A549 treated with ZK216348 at 1 μM for 4 hours (cell line): ENCODE data around the gene SPAST. TPM values are rescaled to one million over a fixed set of nuclear protein-coding genes. Genes with fewer than 3 reads are reported as not detected.

Experiments used
- total RNA-seq: library from RNA; stranded (reverse); fragments of 200-300 nt; extraction: Qiagen RNA extraction; gene quantifications from 5 replicates; pipeline ENCODE4 v1.2.3, GENCODE V29; 2022; ENCODE audit warnings: low read depth

Gene SPAST
- 12.4 to 16.0 TPM (median 15.6 TPM) in 5 replicates for total RNA-seq

GRCh38 chr2:32063310-32064020, at the start of gene SPAST:
SPAST (plus strand) TSS chr2:32063556; CDS start chr2:32063832, 276 bp downstream.

GRCh38 chr2:32039447-32040219, 23.7 kb upstream of the SPAST start, which contains the start of gene DPY30:
DPY30 (minus strand) TSS chr2:32039805; CDS start chr2:32039456, 349 bp downstream.

Other genes starting within 250 kb of the SPAST start
- gene MEMO1, start 52.5 kb upstream of the SPAST start, total RNA-seq = 70.8 to 83.3 TPM (median 79.9 TPM) in 5 replicates
- gene DPY30, start 23.8 kb upstream of the SPAST start, total RNA-seq = 93.8 to 122 TPM (median 113 TPM) in 5 replicates
- 10.5 to 18.8 TPM (median 16.0 TPM) in 5 replicates for gene SLC30A6, start 102.3 kb downstream of the SPAST start, total RNA-seq
- 0.05 TPM in 1 of 5 replicates, not detected in the others for gene NLRC4, start 201.3 kb downstream of the SPAST start, total RNA-seq
- gene YIPF4, start 214.3 kb downstream of the SPAST start, total RNA-seq = 38.1 to 59.6 TPM (median 52.0 TPM) in 5 replicates